Measurements from ENCODE around the gene ST8SIA6. TPM values are rescaled to one million over a fixed set of nuclear protein-coding genes. Genes with fewer than 3 reads are reported as not detected.
A peak's percentile ranks its signal among the peaks of the same experiment; 100 is the strongest.

ST8SIA6 gene
- total RNA-seq, 2 donors from 2014 or later: 0.33 to 1.1 TPM

- Mint-ChIP-seq H3K27ac (no peak overlapping the region), H3K9me3 (peaks cover 23% of the 10 kb centered on the region), H3K27me3 (ENCODE audit: insufficient read depth) (peaks cover 20% of the 10 kb centered on the region), H3K36me3 (ENCODE audit: low read depth) (peaks cover 8% of the 10 kb centered on the region), H3K4me3 (no peak overlapping the region), H3K4me1 (peaks cover 40% of the 10 kb centered on the region)
- 80 to 88% methylated on average over 1 to 6 of the region's 6 CpGs for WGBS, 2 experiments (ENCODE audit: insufficient coverage in 1 of 2, insufficient read length in 1 of 2)
- Histone ChIP-seq H3K27ac (ENCODE audit: low read depth, low read length) (no peak overlapping the region), H3K36me3 (ENCODE audit: control insufficient read depth, insufficient read depth, low read length) (no peaks in the 10 kb centered on the region), H3K4me3 (ENCODE audit: low read length) (peak overlapping the region; percentile 23), H3K4me1 (ENCODE audit: control insufficient read depth, insufficient read depth, low read length) (peaks cover 6% of the 10 kb centered on the region), H3K9ac (ENCODE audit: extremely low read depth, low read length, poor library complexity, severe bottlenecking) (no peak overlapping the region), H3K27me3 (ENCODE audit: control insufficient read depth, insufficient read depth, low read length, poor library complexity, severe bottlenecking) (peaks cover 10% of the 10 kb centered on the region), H3K9me3 (ENCODE audit: control insufficient read depth, low read length) (peaks cover 25% of the 10 kb centered on the region)
- no peak for DNase-seq
- TF ChIP-seq CTCF (conservative IDR thresholded peaks at IDR 0.05): no peak
Observed at GRCh38 chr10:17385066-17385465, 69.3 kb downstream of the ST8SIA6 start.

- Histone ChIP-seq H3K9me3 (ENCODE audit: control insufficient read depth, low read length) (peaks cover 25% of the 10 kb centered on the region), H3K4me1 (ENCODE audit: control insufficient read depth, insufficient read depth, low read length) (peaks cover 6% of the 10 kb centered on the region), H3K4me3 (ENCODE audit: low read length) (no peak overlapping the region), H3K27me3 (ENCODE audit: control insufficient read depth, insufficient read depth, low read length, poor library complexity, severe bottlenecking) (no peaks in the 10 kb centered on the region), H3K9ac (ENCODE audit: extremely low read depth, low read length, poor library complexity, severe bottlenecking) (no peak overlapping the region), H3K36me3 (ENCODE audit: control insufficient read depth, insufficient read depth, low read length) (no peaks in the 10 kb centered on the region), H3K27ac (ENCODE audit: low read depth, low read length) (no peak overlapping the region)
- Mint-ChIP-seq H3K9me3 (peaks cover 23% of the 10 kb centered on the region), H3K27me3 (ENCODE audit: insufficient read depth) (peaks cover 9% of the 10 kb centered on the region), H3K4me1 (peaks cover 44% of the 10 kb centered on the region), H3K36me3 (ENCODE audit: low read depth) (peaks cover 8% of the 10 kb centered on the region), H3K27ac (no peak overlapping the region), H3K4me3 (no peak overlapping the region)
- 96 to 98% methylated on average over 4 to 7 of the region's 7 CpGs for WGBS, 2 experiments (ENCODE audit: insufficient coverage in 1 of 2, insufficient read length in 1 of 2)
- DNase-seq: no peak
- TF ChIP-seq CTCF (conservative IDR thresholded peaks at IDR 0.05): no peak
Observed at GRCh38 chr10:17383801-17384555, 70.4 kb downstream of the ST8SIA6 start.

- TF ChIP-seq CTCF (conservative IDR thresholded peaks at IDR 0.05): no peak
- WGBS, 2 experiments (ENCODE audit: insufficient coverage in 1 of 2, insufficient read length in 1 of 2): 80 to 86% methylated on average over 1 to 3 of the region's 4 CpGs
Observed at GRCh38 chr10:17381502-17382142, 72.8 kb downstream of the ST8SIA6 start.

More at GRCh38 chr10:17381502-17382142, 72.8 kb downstream of the ST8SIA6 start:
- no peak overlapping the region for H3K27ac Mint-ChIP-seq
- H3K27me3 Mint-ChIP-seq (ENCODE audit: insufficient read depth): peaks cover 3% of the 10 kb centered on the region
- Histone ChIP-seq H3K36me3 (ENCODE audit: control insufficient read depth, insufficient read depth, low read length) (no peaks in the 10 kb centered on the region), H3K4me1 (ENCODE audit: control insufficient read depth, insufficient read depth, low read length) (no peaks in the 10 kb centered on the region), H3K9ac (ENCODE audit: extremely low read depth, low read length, poor library complexity, severe bottlenecking) (no peak overlapping the region), H3K4me3 (ENCODE audit: low read length) (no peak overlapping the region), H3K27me3 (ENCODE audit: control insufficient read depth, insufficient read depth, low read length, poor library complexity, severe bottlenecking) (no peaks in the 10 kb centered on the region), H3K27ac (ENCODE audit: low read depth, low read length) (no peak overlapping the region), H3K9me3 (ENCODE audit: control insufficient read depth, low read length) (peaks cover 30% of the 10 kb centered on the region)
- H3K9me3 Mint-ChIP-seq: peaks cover 19% of the 10 kb centered on the region
- H3K4me1 Mint-ChIP-seq: peaks cover 38% of the 10 kb centered on the region
- H3K36me3 Mint-ChIP-seq (ENCODE audit: low read depth): peaks cover 8% of the 10 kb centered on the region
- DNase-seq: no peak
- H3K4me3 Mint-ChIP-seq: no peak overlapping the region
